Stomach (tissue), 4 donors: ENCODE results near the gene RREB1.

ENCODE experiments used
- CTCF ChIP-seq, 7 experiments: fragments of 450-650 bp in 4 of 7; fragments of 200-600 bp in 3 of 7; sonication (generic) in 3 of 7; IDR thresholded peaks; one replicate each; pipeline ENCODE4 v1.5.1; 2016 to 2019; ENCODE audit warnings: antibody characterized with exemption in 7 of 7, control low read depth in 2 of 7, mild to moderate bottlenecking in 1 of 7
- EP300 ChIP-seq: sonication (generic); formaldehyde crosslinking; IDR thresholded peaks from one replicate; pipeline ENCODE4 v1.6.1; 2017; ENCODE audit warnings: antibody characterized with exemption
- POLR2A ChIP-seq, 4 donors: fragments of 450-650 bp; IDR thresholded peaks; one replicate each; pipeline ENCODE4 v1.6.1; 2016; ENCODE audit warnings: antibody characterized with exemption in 4 of 4, control low read depth in 2 of 4, mild to moderate bottlenecking in 1 of 4, moderate library complexity in 1 of 4
- POLR2AphosphoS5 ChIP-seq, 3 donors: sonication (generic); formaldehyde crosslinking; IDR thresholded peaks; one replicate each; pipeline ENCODE4 v1.6.1; 2016; ENCODE audit warnings: antibody characterized with exemption in 3 of 3

GRCh38 chr6:7203939-7204338 lies 96.2 kb downstream of the RREB1 start:
- TF ChIP-seq CTCF (IDR thresholded peaks at IDR 0.05), result no peak
- no peak for TF ChIP-seq POLR2A (IDR thresholded peaks at IDR 0.05)
- TF ChIP-seq EP300, result no peak
- no peak for TF ChIP-seq POLR2AphosphoS5 (IDR thresholded peaks at IDR 0.05)
